Stimulated activated CD8-positive, alpha-beta memory T cell treated with anti-CD3 and anti-CD28 coated beads, Interleukin-15, amount 100 ng/mL, for 48 hours (primary cell): ENCODE data around the gene TCP11.

ENCODE experiments used
- DNase-seq, 2 donors: peaks; one replicate each; pipeline ENCODE4 v3.0.0-alpha.2; 2020; ENCODE audit warnings: low read depth in 2 of 2

Gene TCP11

DNA sequence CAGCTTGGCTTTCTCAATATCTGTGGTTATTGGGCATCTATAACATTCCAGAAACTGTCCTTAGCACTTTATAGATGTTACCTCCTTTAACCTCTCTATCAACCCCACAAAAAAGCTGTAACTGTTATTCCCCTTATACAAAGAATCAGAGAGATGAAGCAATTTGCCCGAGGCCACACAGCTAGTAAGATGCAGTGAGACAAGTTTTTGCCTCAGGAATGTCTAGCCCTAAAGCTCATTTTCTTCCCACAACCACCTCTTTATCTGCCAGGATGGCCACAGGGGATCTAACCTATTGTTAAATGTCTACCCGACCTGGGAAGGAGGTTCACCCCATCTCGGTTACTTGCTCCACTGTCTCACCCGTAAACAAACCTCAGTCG, 31.9 kb upstream of the TCP11 start:
- DNase-seq, result no peak

DNA sequence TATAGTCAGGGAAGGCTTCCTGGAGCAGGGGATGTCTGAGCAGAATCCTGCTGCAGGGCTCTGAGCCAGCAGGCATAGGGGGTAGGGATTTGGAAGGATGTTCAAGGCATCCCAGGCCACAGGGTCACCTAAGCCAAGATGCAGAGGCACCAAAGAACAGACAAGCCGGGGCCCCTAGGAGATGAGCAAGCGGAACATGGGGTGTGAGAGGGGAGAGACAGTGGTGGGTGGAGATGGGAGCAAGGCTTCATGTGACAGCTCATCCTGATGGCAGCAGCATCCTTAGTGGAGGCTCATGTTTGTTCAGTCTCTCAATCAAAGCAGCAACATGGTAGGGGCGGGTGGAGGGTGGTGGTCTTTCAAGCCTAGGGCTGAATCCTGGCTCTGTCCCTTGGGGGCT, 29.8 kb upstream of the TCP11 start:
- no peak for DNase-seq

- DNase-seq, result no peak
Measured at GRCh38 chr6:35170166-35170565, 29.0 kb upstream of the TCP11 start.

DNA sequence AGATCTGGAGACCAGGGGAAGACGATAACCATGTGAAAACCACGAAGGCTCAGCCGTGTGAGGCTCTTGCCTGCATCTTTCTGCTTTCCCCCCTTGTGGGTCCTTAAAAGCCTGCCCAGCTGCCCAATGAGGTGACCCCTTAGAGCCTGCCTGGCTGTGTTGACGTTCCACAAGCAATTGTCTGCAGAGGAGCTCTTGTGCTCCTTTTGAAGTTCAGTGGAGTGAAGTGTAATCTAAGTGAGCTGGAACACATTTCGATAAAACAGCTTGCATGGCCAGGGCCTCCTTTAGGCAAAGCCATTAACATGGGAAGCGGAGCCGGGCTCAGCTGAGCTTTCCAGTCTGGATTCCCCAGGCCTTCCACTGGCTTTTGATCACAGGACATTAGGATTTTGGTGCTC, 27.3 kb upstream of the TCP11 start:
- DNase-seq, result no peak

DNA sequence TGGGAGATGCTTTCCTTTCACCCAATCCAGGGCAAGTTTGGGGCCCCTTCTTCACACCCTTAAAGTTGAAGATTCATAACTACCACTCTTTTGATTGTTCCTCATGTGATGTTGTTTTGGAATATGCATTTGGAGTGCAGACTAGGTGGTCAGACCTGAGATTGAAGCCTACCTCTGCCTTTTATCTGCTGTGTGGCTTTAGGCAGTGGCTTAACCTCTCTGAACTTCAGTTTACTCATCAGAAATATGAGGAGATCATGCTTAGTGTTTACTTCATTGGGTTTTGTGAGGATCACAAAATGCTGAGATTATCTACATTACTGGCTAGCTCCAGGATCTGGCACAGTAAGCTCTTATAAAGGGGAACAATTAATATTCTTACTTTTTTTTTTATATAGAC, 26.4 kb upstream of the TCP11 start:
- no peak for DNase-seq

DNA sequence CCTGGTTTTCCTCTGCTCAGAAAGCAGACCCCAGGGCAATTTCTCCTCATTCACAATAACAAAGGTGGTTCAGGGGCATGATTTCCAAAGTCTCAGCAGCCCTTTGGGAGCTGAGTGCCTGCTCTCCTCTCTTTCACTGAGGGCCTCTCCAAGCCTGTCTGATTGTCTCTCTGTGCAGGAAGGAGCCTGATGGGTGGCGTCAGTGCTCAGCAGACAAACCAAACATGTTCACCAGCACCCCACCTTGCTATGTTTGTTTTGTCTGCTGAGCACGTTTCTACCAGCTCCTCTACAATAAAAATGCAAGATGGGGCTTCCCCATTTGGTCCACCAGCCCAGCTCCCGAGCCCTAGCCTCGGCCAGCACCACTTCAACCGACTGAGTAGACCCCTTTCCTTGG, 25.4 kb upstream of the TCP11 start:
- DNase-seq, result no peak

DNA sequence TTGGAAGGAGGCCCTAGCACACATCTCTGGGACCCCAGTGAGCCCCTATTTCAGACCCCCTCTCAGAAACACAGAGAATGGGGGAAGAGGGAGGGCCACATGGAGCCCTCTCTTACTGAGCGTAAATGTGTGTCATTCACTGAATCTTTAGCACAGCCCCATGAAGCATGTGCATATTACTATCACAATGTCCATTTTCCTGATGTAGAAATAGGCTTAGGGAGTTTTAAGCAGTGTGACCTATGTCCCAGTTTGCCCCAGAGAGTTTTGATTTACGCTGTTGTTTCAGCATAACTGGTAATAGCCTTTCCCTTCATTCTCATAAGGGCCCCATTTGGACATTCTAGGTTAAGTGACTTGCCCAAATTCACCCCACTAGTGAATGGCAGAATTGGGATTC, 25.0 kb upstream of the TCP11 start:
- DNase-seq, result no peak

DNA sequence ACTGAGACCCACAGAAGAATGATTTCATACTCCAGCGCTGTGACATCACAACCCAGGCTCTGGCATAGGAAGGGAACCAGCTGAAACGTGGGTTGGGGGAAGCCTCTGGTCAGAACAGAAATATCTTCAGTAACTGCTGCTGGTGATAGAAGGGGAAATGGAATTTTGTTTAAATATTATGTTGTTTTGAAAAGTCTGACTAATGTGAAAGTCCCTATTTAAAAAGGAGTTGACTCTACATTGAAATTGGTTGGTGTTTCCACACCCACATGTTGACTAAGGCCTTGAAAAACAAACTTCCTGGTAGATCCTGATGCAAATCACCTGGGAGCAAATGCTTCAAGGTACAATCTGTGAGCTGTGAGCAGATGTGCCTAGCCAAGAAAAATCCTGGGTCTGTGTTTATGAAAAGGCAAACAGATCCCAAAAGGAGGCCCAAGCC, 24.5 kb upstream of the TCP11 start:
- no peak for DNase-seq

- no peak for DNase-seq
Measured at GRCh38 chr6:35164868-35165267, 23.7 kb upstream of the TCP11 start.

DNA sequence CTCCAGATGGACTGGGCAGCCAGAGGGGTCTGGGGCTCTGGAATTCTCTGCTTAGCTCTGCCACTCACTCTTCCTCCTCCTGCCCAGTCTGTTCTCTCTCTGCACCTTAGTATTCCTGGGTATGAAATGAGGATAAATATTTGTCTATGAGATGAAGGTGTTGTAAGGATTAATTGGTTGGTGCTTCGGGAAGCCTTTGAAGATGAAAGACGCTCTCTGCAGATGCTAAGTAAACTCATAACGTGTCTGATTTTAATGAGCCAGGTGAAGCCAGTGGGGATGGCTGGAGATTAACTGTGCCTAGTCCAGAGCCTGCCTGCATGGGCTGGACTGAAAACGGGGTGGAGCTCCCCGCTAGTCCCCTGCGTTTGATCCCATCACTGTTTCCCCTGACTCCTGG, 23.1 kb upstream of the TCP11 start:
- DNase-seq, result no peak

DNA sequence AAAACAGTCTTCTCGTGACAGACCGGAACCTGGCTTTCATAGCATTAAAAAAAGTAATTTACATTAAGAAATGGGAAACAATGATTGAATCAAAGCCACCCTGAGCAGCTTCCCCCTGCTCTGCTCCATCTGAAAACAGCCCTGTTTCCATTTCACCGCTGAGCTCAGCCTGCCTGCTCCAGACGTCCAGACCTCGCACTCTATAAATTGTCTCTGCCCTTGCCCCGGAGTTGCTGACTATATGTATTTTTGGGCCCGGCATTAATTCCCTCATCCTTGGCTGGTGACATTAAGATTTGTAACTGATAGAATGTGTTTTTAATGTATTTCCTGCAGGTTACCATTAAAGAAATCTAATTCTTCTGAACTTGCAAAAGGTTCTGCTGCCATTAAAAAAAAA, 22.7 kb upstream of the TCP11 start:
- DNase-seq, result no peak

DNA sequence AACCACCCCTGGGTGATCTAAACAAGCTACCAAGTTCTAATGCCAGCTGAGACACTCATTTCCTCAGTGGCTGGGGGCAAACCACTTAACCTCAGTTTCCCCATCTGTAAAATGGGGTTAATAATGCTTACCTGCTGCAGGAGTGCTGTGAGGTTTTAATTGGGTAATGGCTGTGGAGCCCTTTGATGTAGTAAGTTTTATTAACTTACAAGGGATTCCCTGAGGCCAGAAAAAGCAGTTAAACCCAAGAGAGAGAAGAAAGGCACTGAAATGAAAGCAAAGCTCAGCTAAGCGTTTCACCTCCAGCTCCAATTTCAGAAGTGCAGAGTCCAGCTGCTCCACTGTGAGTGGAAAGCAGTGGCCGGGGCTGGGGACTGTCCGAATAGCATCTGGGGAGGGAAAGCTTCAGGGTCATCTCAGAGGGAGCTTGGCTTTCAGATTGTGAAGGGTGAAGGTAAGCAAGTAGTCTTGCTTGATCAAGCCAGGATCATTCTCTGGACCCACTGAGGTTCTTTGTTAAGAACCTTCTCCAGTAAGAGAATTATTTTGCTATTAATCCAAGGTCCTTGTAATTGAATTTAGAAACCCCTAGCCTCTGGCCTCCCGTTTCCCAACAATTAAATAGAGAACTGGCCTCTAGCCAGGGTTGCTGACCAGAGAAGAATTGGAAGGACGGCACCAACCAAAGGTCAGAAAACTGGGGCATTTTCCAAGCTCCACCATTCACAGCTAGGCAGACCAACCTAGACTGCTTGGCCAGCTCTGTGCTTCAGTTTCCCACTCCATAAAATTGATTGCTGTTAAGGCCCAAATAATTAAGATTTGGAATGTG, 20.9 kb upstream of the TCP11 start:
- no peak for DNase-seq

DNA sequence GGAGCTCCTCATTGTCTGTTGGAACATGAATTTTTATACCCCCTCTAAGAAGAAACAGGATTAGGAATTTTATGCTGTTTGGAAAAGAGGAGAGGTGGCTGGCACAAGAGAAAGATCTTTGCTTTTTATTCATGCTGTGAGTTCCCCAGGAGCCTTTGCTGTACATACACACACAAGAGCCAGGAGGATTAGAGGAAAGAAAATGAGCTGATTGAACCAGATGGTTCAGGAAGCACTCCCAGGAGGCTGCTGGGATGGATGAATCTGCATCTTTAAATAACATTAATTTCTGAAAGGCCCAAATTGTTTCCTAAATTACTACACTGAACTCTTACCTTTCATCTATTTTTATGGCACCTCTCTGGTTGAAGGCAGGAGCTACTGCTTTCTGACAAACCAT, 20.1 kb upstream of the TCP11 start:
- DNase-seq, result no peak

- no peak for DNase-seq
Measured at GRCh38 chr6:35160642-35161041, 19.5 kb upstream of the TCP11 start.

DNA sequence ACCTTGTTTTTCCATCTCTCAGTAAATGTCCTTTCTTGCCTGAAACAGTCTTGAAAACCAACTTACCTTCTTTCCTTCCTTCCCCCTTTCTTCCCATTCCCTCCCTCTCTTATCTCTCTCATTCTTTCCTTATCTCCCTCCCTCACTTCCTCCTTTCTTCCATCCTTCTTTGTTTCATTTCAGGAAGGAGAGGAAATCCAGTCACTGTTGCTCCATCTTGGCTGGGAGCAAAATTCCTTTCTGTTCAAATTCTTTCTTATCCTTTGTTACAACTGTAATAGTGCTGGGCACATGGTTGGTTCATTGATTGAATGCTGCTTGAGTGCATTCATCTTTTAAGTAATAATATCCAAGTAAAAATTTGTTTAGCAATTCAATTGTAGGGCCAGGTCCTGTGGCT, 17.4 kb upstream of the TCP11 start:
- no peak for DNase-seq

DNA sequence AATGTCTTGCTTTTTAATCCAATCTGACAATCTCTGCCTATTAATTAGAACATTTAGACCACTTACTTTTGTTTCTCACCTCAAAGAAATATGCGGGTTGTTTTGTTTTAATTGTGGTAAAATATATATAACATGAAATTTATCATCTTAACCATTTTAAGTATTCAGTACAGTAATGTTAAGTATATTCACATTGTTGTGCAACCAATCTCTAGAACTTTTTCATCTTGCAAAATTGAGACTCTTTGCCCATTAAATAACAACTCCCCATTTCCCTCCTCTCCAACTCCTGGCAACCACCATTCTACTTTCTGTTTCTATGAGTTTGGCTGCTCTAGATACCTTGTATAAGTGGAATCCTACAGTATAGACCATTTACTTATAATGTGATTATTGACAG, 13.8 kb upstream of the TCP11 start:
- no peak for DNase-seq

GRCh38 chr6:35154262-35154661, 13.1 kb upstream of the TCP11 start:
- DNase-seq, result no peak

- no peak for DNase-seq
Measured at GRCh38 chr6:35152067-35152707, 11.0 kb upstream of the TCP11 start.

DNA sequence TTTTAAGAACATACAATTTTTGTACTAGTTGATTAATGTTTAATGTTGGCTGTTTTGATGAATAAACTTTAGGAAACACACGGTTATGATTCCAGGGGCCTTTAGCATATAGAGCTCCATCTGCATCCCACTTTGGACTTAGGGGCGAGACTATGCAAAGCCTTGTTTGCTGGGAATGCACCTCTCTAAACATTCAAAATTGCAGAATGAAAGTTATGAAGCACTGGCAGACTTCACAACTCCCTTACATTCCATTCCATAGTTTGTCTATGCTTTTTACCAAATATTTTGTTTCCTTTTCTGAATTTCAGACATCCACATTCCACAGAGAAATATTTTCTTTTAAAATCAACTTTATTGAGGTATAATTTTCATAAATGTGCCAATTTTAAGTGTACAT, 10.3 kb upstream of the TCP11 start:
- DNase-seq, result no peak

GRCh38 chr6:35149891-35150566, 8.9 kb upstream of the TCP11 start:
- no peak for DNase-seq

GRCh38 chr6:35148167-35148741, 7.1 kb upstream of the TCP11 start:
- DNase-seq, result peak; percentile 33 to 34

DNA sequence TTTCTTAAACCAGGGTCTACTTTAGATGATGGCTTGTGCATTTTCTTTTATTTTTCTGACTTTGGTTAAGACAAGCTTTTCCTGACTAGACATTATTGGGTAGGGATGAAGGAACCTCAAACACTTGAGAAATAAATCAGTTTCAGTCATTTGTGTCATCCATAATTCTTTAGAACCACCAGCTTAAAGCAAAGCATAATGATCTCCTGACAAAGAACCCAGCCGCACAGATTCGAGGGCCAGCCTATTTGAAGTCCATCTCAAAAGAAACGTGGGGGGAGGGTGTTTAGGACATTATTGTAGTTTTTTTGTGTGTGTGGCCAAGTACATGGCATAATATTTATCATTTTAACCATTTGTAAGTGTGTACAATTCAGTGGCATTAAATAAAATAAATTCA, 6.3 kb upstream of the TCP11 start:
- DNase-seq, result no peak

DNA sequence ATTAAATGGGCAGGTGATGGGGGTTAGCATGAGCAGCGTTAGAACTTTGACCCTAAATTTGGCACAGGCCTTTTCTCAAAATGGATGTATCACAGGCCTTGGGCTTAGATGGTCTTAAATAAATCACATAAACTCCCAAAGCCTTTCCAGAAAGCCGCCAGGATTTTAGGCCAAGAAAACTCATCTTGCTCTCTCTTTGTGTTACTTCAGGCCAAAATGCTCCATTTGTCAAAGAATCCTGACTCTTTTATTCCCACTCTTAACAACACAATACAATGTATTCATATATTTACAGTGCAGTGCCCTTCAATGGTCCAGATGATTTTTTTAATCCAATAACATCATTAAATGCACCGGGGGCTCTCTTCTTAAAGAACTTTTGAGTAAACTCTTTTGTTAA, 5.9 kb upstream of the TCP11 start:
- no peak for DNase-seq
